Hepatocyte (in vitro differentiated cells): ENCODE measurements around the gene STOM. TPM values are rescaled to one million over a fixed set of nuclear protein-coding genes. Genes with fewer than 3 reads are reported as not detected.

Experiments
- DNase-seq: peaks from one replicate; pipeline ENCODE4 v3.0.0-alpha.2; 2016; ENCODE audit warnings: low spot score
- H2AFZ ChIP-seq: fragments of 200-600 bp; sonication (generic); 2 replicates; pipeline ENCODE4 v1.6.0; 2016; ENCODE audit warnings: antibody characterized with exemption, mild to moderate bottlenecking
- H3K27ac ChIP-seq: fragments of 200-600 bp; sonication (generic); 2 replicates; pipeline ENCODE4 v1.5.1; 2016; ENCODE audit warnings: mild to moderate bottlenecking
- H3K27me3 ChIP-seq: fragments of 200-600 bp; sonication (generic); 2 replicates; pipeline ENCODE4 v1.6.1; 2016
- H3K36me3 ChIP-seq: fragments of 200-600 bp; sonication (generic); replicated peaks from 2 replicates; pipeline ENCODE4 v1.5.1; 2016; ENCODE audit warnings: low read depth; ENCODE audit not compliant: insufficient read depth
- H3K4me1 ChIP-seq: fragments of 200-600 bp; sonication (generic); 2 replicates; pipeline ENCODE4 v1.5.1; 2016; ENCODE audit warnings: mild to moderate bottlenecking, moderate library complexity; ENCODE audit not compliant: insufficient read depth
- H3K4me2 ChIP-seq: fragments of 200-600 bp; sonication (generic); 2 replicates; pipeline ENCODE4 v1.6.0; 2016
- H3K4me3 ChIP-seq: fragments of 200-600 bp; sonication (generic); 2 replicates; pipeline ENCODE4 v1.5.1; 2016; ENCODE audit warnings: mild to moderate bottlenecking
- H3K79me2 ChIP-seq: fragments of 200-600 bp; sonication (generic); 2 replicates; pipeline ENCODE4 v1.6.0; 2017; ENCODE audit warnings: mild to moderate bottlenecking
- H3K9me2 ChIP-seq: fragments of 200-600 bp; sonication (generic); replicated peaks from 2 replicates; pipeline ENCODE4 v1.6.0; 2017; ENCODE audit warnings: mild to moderate bottlenecking; ENCODE audit not compliant: insufficient read depth
- H3K9me3 ChIP-seq: fragments of 200-600 bp; sonication (generic); 2 replicates; pipeline ENCODE4 v1.5.1; 2016; ENCODE audit warnings: low read depth, mild to moderate bottlenecking
- H4K20me1 ChIP-seq: fragments of 200-600 bp; sonication (generic); 2 replicates; pipeline ENCODE4 v1.6.0; 2016; ENCODE audit warnings: mild to moderate bottlenecking; ENCODE audit not compliant: insufficient read depth, poor library complexity, severe bottlenecking
- EZH2 ChIP-seq: fragments of 200-600 bp; sonication (generic); IDR thresholded peaks from 2 replicates; pipeline ENCODE4 v1.6.1; 2016; ENCODE audit warnings: antibody characterized with exemption, mild to moderate bottlenecking, borderline replicate concordance
- EZH2phosphoT487 ChIP-seq: fragments of 200-600 bp; sonication (generic); IDR thresholded peaks from one replicate; pipeline ENCODE4 v1.6.1; 2018; ENCODE audit warnings: antibody characterized with exemption, mild to moderate bottlenecking, low read depth, moderate library complexity; ENCODE audit not compliant: unreplicated experiment, severe bottlenecking
- WGBS: methylation state at CpG from one replicate; pipeline ENCODE4 v1.1.6; 2016; ENCODE audit warnings: low lambda C conversion rate; ENCODE audit errors: missing lambda C conversion rate; 5-methylcytosine and 5-hydroxymethylcytosine counted together
- polyA plus RNA-seq: library from polyadenylated mRNA; unstranded; fragments of >200 nt; fragmentation: Nextera tagmentation; extraction: Ambion mirVana; gene quantifications from 2 replicates; pipeline ENCODE4 v1.2.1, GENCODE V29; 2016
- total RNA-seq: library from RNA; depleted of rRNA; stranded (reverse); fragments of >200 nt; gene quantifications from 2 replicates; pipeline ENCODE4 v1.2.3, GENCODE V29; 2014
- TF ChIP-seq, protein P1 (sequence below): fragments of 200-600 bp; sonication (generic); IDR thresholded peaks from 2 replicates; pipeline ENCODE4 v1.5.1; 2016; ENCODE audit warnings: antibody characterized with exemption, mild to moderate bottlenecking; ENCODE audit not compliant: poor library complexity

Gene STOM
- total and polyA plus RNA-seq, 2 experiments from 2014 or later = 85.5 to 130 TPM

DNA sequence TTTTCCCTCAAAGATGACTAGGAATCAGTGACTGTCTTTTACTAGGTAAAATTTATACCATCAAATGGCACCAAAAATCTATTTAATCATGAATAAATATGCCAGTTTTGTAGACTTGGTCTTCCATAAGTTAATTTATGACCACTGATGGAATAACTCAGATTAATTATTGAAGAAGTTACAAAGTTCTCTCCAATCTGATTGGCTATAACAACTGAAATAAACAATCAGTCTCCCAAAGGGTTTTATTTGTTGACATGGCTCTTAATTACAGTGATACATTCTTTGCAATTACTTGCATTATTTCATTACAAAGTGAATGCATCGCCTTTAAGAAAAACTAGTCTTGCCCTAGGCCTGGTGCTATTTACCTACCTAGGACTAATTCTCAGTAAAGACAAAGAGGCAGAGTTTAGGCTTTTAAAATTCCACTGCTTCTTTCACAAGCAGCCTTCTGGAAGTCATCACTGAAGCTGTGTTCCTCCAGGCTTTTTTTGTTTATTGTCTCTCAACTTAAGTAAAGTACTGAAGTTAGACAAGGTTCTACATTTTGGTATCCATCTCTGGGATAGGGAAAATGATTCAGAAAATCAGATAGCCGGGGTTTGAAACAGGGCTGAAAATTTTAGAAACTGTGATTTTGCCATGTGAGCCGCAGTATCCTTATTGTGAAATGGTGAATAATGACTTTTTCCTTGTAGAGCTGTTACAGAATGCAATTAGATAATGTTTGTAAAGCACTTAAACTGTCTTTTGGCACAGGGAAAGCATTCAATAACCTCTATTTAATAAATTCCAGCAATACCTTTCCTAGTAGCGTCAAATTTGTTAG, 2.5 kb downstream of the STOM start:
- no peak overlapping the region for H2AFZ ChIP-seq
- TF ChIP-seq EZH2phosphoT487 (no peak), EZH2 (no peak)
- TF ChIP-seq, protein P1, sequence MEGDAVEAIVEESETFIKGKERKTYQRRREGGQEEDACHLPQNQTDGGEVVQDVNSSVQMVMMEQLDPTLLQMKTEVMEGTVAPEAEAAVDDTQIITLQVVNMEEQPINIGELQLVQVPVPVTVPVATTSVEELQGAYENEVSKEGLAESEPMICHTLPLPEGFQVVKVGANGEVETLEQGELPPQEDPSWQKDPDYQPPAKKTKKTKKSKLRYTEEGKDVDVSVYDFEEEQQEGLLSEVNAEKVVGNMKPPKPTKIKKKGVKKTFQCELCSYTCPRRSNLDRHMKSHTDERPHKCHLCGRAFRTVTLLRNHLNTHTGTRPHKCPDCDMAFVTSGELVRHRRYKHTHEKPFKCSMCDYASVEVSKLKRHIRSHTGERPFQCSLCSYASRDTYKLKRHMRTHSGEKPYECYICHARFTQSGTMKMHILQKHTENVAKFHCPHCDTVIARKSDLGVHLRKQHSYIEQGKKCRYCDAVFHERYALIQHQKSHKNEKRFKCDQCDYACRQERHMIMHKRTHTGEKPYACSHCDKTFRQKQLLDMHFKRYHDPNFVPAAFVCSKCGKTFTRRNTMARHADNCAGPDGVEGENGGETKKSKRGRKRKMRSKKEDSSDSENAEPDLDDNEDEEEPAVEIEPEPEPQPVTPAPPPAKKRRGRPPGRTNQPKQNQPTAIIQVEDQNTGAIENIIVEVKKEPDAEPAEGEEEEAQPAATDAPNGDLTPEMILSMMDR = no peak
- peak overlapping the region; percentile 2 for H3K4me3 ChIP-seq
- no peaks in the 10 kb centered on the region for H3K9me2 ChIP-seq
- H4K20me1 ChIP-seq = no peaks in the 10 kb centered on the region
- H3K9me3 ChIP-seq = no peaks in the 10 kb centered on the region
- H3K27ac ChIP-seq = peak overlapping the region; percentile 85
- 13% methylated on average over 4 of the region's 4 CpGs for WGBS
- H3K36me3 ChIP-seq = no peaks in the 10 kb centered on the region
- H3K79me2 ChIP-seq = peaks cover 50% of the 10 kb centered on the region
- no peak for DNase-seq
- peak overlapping the region; percentile 78 for H3K4me2 ChIP-seq
- H3K4me1 ChIP-seq = peaks cover 53% of the 10 kb centered on the region
- no peaks in the 10 kb centered on the region for H3K27me3 ChIP-seq

DNA sequence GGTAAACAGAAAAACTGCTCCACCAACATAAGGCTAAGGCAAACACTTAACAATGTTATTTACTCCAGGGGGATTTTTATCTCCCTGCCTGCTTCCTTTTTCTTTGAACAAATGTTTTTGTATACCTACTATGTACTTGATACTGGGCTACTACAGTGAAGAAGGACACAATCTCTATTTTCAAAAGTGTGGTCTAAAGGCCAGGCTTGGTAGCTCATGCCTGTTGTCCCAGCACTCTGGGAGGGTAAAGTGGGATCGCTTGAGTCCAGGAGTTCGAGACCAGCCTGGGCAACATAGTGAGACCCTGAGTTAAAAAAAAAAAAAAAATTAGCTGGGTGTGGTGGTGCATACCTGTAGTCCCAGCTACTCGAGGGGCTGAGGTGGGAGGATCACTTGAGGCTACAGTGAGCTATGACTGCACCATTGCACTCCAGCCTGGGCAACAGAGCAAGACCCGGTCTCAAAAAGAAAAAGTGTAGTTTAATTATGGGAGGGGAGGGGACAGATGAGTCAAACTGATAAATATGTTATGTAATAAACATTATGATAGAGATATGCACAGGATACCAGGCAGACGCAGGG, 3.3 kb downstream of the STOM start:
- peaks cover 52% of the 10 kb centered on the region for H3K4me1 ChIP-seq
- H4K20me1 ChIP-seq = no peaks in the 10 kb centered on the region
- H3K79me2 ChIP-seq = peaks cover 58% of the 10 kb centered on the region
- no peaks in the 10 kb centered on the region for H3K36me3 ChIP-seq
- H2AFZ ChIP-seq = no peak overlapping the region
- H3K4me3 ChIP-seq = no peak overlapping the region
- no peak for DNase-seq
- no peaks in the 10 kb centered on the region for H3K9me3 ChIP-seq
- H3K9me2 ChIP-seq = no peaks in the 10 kb centered on the region
- peak overlapping the region; percentile 85 for H3K27ac ChIP-seq
- no peak for TF ChIP-seq EZH2
- TF ChIP-seq, protein P1 = no peak
- no peak for TF ChIP-seq EZH2phosphoT487
- WGBS = 72% methylated on average over 5 of the region's 5 CpGs
- H3K4me2 ChIP-seq = peak overlapping the region; percentile 78
- H3K27me3 ChIP-seq = no peaks in the 10 kb centered on the region

DNA sequence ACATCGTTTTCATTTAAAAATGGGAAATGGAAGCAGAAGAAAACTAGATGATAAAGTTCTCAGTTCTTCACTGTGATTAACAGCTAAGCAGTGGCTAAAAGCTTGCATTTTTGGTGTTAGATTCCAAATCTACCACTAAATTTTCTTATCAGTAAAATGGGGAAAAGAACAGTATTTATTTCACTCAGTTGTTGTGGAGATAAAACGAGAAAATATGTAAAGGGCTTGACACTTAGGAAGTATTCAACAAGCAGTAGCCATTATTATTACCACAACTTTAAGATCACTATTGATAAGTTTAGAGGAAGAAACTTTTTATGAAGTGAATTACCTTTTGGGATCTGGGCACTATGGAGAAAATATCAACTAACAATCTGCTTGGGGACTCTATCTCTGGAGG, 4.5 kb downstream of the STOM start:
- Histone ChIP-seq H2AFZ (no peak overlapping the region), H3K27me3 (no peaks in the 10 kb centered on the region), H3K9me2 (no peaks in the 10 kb centered on the region), H3K4me3 (no peak overlapping the region), H3K36me3 (no peaks in the 10 kb centered on the region), H3K4me2 (no peak overlapping the region), H3K27ac (peak overlapping the region; percentile 7), H3K9me3 (no peaks in the 10 kb centered on the region), H4K20me1 (no peaks in the 10 kb centered on the region), H3K79me2 (peaks cover 63% of the 10 kb centered on the region), H3K4me1 (peaks cover 59% of the 10 kb centered on the region)
- no peak for TF ChIP-seq EZH2phosphoT487
- TF ChIP-seq EZH2 = no peak
- TF ChIP-seq, protein P1 = no peak
- WGBS = 45% methylated on average over 2 of the region's 2 CpGs
- no peak for DNase-seq
